Measurements from ENCODE around the gene ABAT.

Gene ABAT

GRCh38 chr16:8762254-8762653, 87.8 kb downstream of the ABAT start:
- no peak for TF ChIP-seq CTCF (IDR thresholded peaks at IDR 0.05)

- TF ChIP-seq CTCF (IDR thresholded peaks at IDR 0.05) = no peak
These were observed 88.7 kb downstream of the ABAT start for GRCh38 chr16:8763083-8763482.

- no peak for TF ChIP-seq CTCF (IDR thresholded peaks at IDR 0.05)
These were observed 89.5 kb downstream of the ABAT start for GRCh38 chr16:8763899-8764298.

- TF ChIP-seq CTCF (IDR thresholded peaks at IDR 0.05) = no peak
These were observed 90.3 kb downstream of the ABAT start for GRCh38 chr16:8764525-8765250.

- TF ChIP-seq CTCF (IDR thresholded peaks at IDR 0.05) = no peak
These were observed 92.8 kb downstream of the ABAT start for GRCh38 chr16:8767176-8767575.

- no peak for TF ChIP-seq CTCF (IDR thresholded peaks at IDR 0.05)
These were observed 93.9 kb downstream of the ABAT start for GRCh38 chr16:8768283-8768682.

GRCh38 chr16:8768692-8769091, 94.3 kb downstream of the ABAT start:
- TF ChIP-seq CTCF (IDR thresholded peaks at IDR 0.05) = no peak

GRCh38 chr16:8773537-8773936, 99.1 kb downstream of the ABAT start:
- no peak for TF ChIP-seq CTCF (IDR thresholded peaks at IDR 0.05)
